Hepatocyte (in vitro differentiated cells): ENCODE data around the gene ZFHX3. TPM values are rescaled to one million over a fixed set of nuclear protein-coding genes. Genes with fewer than 3 reads are reported as not detected.

Experiments
- DNase-seq: peaks from one replicate; pipeline ENCODE4 v3.0.0-alpha.2; 2016; ENCODE audit warnings: low spot score
- H2AFZ ChIP-seq: fragments of 200-600 bp; sonication (generic); 2 replicates; pipeline ENCODE4 v1.6.0; 2016; ENCODE audit warnings: antibody characterized with exemption, mild to moderate bottlenecking
- H3K27ac ChIP-seq: fragments of 200-600 bp; sonication (generic); 2 replicates; pipeline ENCODE4 v1.5.1; 2016; ENCODE audit warnings: mild to moderate bottlenecking
- H3K27me3 ChIP-seq: fragments of 200-600 bp; sonication (generic); 2 replicates; pipeline ENCODE4 v1.6.1; 2016
- H3K36me3 ChIP-seq: fragments of 200-600 bp; sonication (generic); replicated peaks from 2 replicates; pipeline ENCODE4 v1.5.1; 2016; ENCODE audit warnings: low read depth; ENCODE audit not compliant: insufficient read depth
- H3K4me1 ChIP-seq: fragments of 200-600 bp; sonication (generic); 2 replicates; pipeline ENCODE4 v1.5.1; 2016; ENCODE audit warnings: mild to moderate bottlenecking, moderate library complexity; ENCODE audit not compliant: insufficient read depth
- H3K4me2 ChIP-seq: fragments of 200-600 bp; sonication (generic); 2 replicates; pipeline ENCODE4 v1.6.0; 2016
- H3K4me3 ChIP-seq: fragments of 200-600 bp; sonication (generic); 2 replicates; pipeline ENCODE4 v1.5.1; 2016; ENCODE audit warnings: mild to moderate bottlenecking
- H3K79me2 ChIP-seq: fragments of 200-600 bp; sonication (generic); 2 replicates; pipeline ENCODE4 v1.6.0; 2017; ENCODE audit warnings: mild to moderate bottlenecking
- H3K9me2 ChIP-seq: fragments of 200-600 bp; sonication (generic); replicated peaks from 2 replicates; pipeline ENCODE4 v1.6.0; 2017; ENCODE audit warnings: mild to moderate bottlenecking; ENCODE audit not compliant: insufficient read depth
- H3K9me3 ChIP-seq: fragments of 200-600 bp; sonication (generic); 2 replicates; pipeline ENCODE4 v1.5.1; 2016; ENCODE audit warnings: low read depth, mild to moderate bottlenecking
- H4K20me1 ChIP-seq: fragments of 200-600 bp; sonication (generic); 2 replicates; pipeline ENCODE4 v1.6.0; 2016; ENCODE audit warnings: mild to moderate bottlenecking; ENCODE audit not compliant: insufficient read depth, poor library complexity, severe bottlenecking
- CTCF ChIP-seq: fragments of 200-600 bp; sonication (generic); IDR thresholded peaks from 2 replicates; pipeline ENCODE4 v1.5.1; 2016; ENCODE audit warnings: antibody characterized with exemption, mild to moderate bottlenecking; ENCODE audit not compliant: poor library complexity
- EZH2 ChIP-seq: fragments of 200-600 bp; sonication (generic); IDR thresholded peaks from 2 replicates; pipeline ENCODE4 v1.6.1; 2016; ENCODE audit warnings: antibody characterized with exemption, mild to moderate bottlenecking, borderline replicate concordance
- EZH2phosphoT487 ChIP-seq: fragments of 200-600 bp; sonication (generic); IDR thresholded peaks from one replicate; pipeline ENCODE4 v1.6.1; 2018; ENCODE audit warnings: antibody characterized with exemption, mild to moderate bottlenecking, low read depth, moderate library complexity; ENCODE audit not compliant: unreplicated experiment, severe bottlenecking
- WGBS: methylation state at CpG from one replicate; pipeline ENCODE4 v1.1.6; 2016; ENCODE audit warnings: low lambda C conversion rate; ENCODE audit errors: missing lambda C conversion rate; 5-methylcytosine and 5-hydroxymethylcytosine counted together
- polyA plus RNA-seq: library from polyadenylated mRNA; unstranded; fragments of >200 nt; fragmentation: Nextera tagmentation; extraction: Ambion mirVana; gene quantifications from 2 replicates; pipeline ENCODE4 v1.2.1, GENCODE V29; 2016
- total RNA-seq: library from RNA; depleted of rRNA; stranded (reverse); fragments of >200 nt; gene quantifications from 2 replicates; pipeline ENCODE4 v1.2.3, GENCODE V29; 2014

ZFHX3 gene
- total and polyA plus RNA-seq, 2 experiments from 2014 or later: 6.4 to 11.6 TPM

GRCh38 chr16:72744076-72744793, 303.7 kb downstream of the ZFHX3 start:
- DNase-seq: no peak
- no peaks in the 10 kb centered on the region for H3K27me3 ChIP-seq
- no peak overlapping the region for H3K4me2 ChIP-seq
- H3K79me2 ChIP-seq: no peaks in the 10 kb centered on the region
- H4K20me1 ChIP-seq: no peaks in the 10 kb centered on the region
- no peaks in the 10 kb centered on the region for H3K36me3 ChIP-seq
- H3K27ac ChIP-seq: no peak overlapping the region
- peaks cover 7% of the 10 kb centered on the region for H3K4me1 ChIP-seq
- no peak overlapping the region for H2AFZ ChIP-seq
- 67% methylated on average over 2 of the region's 2 CpGs for WGBS
- TF ChIP-seq EZH2phosphoT487 (no peak), CTCF (no peak), EZH2 (no peak)
- no peaks in the 10 kb centered on the region for H3K9me2 ChIP-seq
- H3K4me3 ChIP-seq: no peak overlapping the region
- H3K9me3 ChIP-seq: no peaks in the 10 kb centered on the region

DNA sequence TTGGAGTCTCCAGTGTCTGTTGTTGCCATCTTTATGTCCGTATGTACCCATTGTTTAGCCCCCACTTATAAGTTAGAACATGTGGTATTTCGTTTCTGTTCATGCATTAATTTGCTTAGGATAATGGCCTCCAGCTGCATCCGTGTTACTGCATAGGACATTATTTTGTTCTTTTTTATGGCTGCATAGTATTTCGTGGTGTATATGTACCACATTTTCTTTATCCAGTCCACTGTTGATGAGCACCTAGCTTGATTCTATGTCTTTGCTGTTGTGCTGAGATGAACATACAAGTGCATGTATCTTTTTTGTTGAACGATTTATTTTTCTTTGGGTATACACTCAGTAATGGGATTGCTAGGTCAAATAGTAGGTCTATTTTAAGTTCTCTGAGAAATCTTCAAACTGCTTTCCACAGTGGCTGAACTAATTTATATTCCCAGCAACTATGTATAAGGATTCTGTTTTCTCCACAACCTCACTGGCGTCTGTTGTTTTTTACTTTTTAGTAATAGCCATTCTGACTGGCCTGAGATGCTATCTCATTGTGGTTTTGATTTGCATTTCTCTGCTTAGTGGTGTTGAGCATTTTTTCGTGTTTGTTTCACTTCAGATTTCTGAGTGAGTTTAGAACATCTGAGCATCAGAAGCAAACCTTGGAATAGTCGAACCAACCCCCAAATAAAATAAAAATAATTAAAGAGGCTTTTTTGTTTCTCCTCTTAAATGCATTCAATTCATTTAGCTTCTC, 304.7 kb downstream of the ZFHX3 start:
- Histone ChIP-seq H4K20me1 (no peaks in the 10 kb centered on the region), H3K4me3 (no peak overlapping the region), H3K27ac (no peak overlapping the region), H3K9me3 (no peaks in the 10 kb centered on the region), H3K79me2 (no peaks in the 10 kb centered on the region), H3K27me3 (no peaks in the 10 kb centered on the region), H3K4me2 (no peak overlapping the region), H3K4me1 (peaks cover 12% of the 10 kb centered on the region), H3K36me3 (no peaks in the 10 kb centered on the region), H3K9me2 (no peaks in the 10 kb centered on the region), H2AFZ (no peak overlapping the region)
- 93% methylated on average over 8 of the region's 8 CpGs for WGBS
- DNase-seq: no peak
- TF ChIP-seq EZH2phosphoT487: no peak
- TF ChIP-seq CTCF: no peak
- no peak for TF ChIP-seq EZH2

GRCh38 chr16:72740347-72740746, 307.6 kb downstream of the ZFHX3 start:
- H3K27me3 ChIP-seq: no peaks in the 10 kb centered on the region
- 62% methylated on average over 2 of the region's 2 CpGs for WGBS
- no peak overlapping the region for H3K4me3 ChIP-seq
- H3K9me2 ChIP-seq: no peaks in the 10 kb centered on the region
- H4K20me1 ChIP-seq: no peaks in the 10 kb centered on the region
- H2AFZ ChIP-seq: no peak overlapping the region
- DNase-seq: no peak
- no peak overlapping the region for H3K27ac ChIP-seq
- H3K4me1 ChIP-seq: peaks cover 12% of the 10 kb centered on the region
- no peak for TF ChIP-seq CTCF
- no peak for TF ChIP-seq EZH2phosphoT487
- TF ChIP-seq EZH2: no peak
- no peaks in the 10 kb centered on the region for H3K9me3 ChIP-seq
- no peaks in the 10 kb centered on the region for H3K79me2 ChIP-seq
- no peak overlapping the region for H3K4me2 ChIP-seq
- no peaks in the 10 kb centered on the region for H3K36me3 ChIP-seq
